ENCODE results near the gene HHLA2.
"Not testable (repeated sequence)": the region's sequence is repeated elsewhere in the genome, so short reads cannot be mapped to it uniquely, and the experiment has no call there.

Gene HHLA2, protein sequence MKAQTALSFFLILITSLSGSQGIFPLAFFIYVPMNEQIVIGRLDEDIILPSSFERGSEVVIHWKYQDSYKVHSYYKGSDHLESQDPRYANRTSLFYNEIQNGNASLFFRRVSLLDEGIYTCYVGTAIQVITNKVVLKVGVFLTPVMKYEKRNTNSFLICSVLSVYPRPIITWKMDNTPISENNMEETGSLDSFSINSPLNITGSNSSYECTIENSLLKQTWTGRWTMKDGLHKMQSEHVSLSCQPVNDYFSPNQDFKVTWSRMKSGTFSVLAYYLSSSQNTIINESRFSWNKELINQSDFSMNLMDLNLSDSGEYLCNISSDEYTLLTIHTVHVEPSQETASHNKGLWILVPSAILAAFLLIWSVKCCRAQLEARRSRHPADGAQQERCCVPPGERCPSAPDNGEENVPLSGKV

DNA sequence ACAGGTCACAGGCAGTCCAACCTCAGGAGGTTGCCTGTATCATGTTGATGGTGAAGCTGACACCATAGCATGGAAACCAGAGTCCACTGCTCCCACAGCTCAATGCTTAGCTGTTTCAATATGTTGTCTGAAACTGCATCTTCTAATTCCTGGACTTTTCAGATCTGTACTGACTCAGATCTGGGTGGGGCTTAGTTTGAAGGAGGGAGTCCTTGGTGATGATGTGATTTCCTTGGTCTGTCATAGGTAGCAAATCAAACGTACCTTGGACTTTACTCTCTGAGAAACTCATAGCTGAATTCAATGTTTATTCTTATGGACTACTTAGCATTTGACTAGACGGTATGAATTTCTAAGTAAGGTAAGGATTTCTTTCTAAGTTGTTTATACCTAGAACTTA is at the start of gene HHLA2:
Gene HHLA2 (plus strand): TSS at position 310 of the 400 bp plus-strand sequence. CDS start 55,266 bp downstream, outside the sequence.
- DNase-seq: no peak

DNA sequence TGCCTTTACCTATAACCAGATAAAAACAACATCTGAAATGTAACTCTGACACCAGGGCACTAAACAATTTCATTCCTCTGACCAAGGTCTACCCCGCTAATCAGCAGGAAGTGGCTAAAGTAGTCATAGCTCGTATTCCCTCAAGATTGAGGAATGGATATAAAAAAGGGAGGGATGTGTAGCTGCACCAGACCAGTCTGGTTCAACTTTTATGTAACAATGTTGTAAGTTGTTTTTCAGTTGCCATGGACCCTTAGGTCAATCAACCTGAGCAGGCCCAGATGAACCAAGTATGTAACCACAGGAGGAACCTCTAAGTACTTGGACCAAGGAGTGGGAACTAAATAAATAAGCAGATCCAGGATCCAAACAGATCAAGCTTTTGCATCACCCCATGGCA is 45.7 kb upstream of the HHLA2 start:
- DNase-seq: no peak

DNA sequence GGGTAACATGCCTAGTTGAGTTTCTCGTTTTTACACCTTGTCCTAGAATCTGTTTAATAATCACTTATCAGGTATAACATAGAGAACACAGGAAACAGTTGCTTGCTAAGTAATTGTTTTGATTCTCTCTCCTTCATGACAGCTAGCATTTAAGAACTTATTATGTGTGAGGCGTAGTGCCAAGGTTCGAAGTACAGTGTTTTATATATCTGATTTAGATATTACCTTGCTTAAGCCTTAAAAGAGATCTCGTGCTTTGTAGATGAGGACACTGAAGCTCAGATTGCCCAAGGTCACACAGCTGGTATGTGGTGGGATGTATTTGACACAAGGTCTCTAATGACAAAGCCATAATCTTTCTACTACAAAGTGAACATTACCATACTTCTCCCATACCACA is 45.1 kb upstream of the HHLA2 start:
- no peak for DNase-seq

DNA sequence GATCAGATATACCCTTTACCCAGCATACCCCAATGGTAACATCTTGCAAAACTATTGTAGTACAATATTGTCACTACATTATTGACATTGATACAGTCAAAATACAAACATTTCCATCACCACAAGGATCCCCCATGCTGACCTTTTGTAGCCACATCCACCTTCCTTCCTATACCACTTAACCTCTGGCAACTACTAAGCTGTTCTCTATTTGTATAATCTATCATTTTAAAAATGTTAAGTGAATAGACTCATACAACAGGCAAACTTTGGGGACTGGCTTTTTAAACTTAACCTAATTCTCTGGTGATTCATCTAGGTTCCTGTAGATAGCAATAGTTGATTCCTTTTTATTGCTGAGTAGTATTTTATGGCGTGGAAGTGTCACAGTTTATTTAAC is 44.5 kb upstream of the HHLA2 start:
- no peak for DNase-seq

DNA sequence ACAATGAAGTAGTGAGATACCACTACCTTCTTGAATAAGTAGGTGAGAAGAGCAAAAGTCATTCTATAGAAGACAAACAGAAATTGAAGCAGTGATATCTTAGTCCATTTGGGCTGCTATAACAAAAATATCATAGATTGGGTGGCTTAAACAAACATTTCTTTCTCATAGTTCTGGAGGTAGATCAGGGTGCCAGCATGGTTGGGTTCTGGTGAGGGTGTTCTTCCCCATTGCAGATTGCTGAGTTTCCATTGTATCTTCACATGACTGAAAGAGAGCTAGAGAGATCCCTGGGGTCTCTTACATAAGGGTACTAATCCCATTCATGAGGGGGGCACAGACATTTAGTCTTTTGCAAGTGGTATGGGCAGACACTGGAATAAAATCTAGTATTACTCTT is 41.2 kb upstream of the HHLA2 start:
- no peak for DNase-seq

DNA sequence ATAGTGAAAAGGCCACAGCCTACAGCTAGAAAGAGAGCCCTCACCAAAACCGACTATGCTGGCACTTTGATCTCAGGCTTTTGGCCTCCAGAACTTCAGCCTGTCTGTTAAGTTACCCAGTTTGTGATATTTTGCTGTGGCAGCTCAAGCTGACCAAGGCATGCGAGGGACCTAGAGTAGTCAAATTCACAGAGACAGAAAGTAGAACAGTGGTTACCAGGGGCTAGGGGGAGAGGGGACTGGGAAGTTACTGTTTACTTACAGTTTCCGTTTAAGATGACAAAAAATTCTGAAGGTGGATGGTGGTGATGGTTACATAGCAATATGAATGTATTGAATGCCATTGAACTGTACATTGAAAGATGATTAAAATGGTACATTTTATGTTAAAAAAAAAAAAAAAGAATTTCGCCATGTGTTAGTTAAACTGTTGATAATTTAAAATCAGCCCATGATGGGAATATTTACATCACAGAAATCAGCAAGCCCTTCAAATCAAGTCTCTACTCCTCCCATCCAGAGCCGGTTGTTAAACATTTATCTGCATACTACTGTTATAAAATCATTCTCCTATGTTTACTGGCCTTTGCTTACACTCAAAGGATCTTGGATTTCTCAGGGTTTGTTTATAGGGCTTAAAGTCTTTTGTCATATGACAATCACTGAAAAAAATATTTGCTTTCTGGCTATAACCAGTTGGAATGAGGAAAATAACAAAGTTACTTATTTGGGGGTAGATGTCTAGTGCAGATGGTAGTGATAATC is 31.6 kb upstream of the HHLA2 start:
- not testable (repeated sequence) for DNase-seq

DNA sequence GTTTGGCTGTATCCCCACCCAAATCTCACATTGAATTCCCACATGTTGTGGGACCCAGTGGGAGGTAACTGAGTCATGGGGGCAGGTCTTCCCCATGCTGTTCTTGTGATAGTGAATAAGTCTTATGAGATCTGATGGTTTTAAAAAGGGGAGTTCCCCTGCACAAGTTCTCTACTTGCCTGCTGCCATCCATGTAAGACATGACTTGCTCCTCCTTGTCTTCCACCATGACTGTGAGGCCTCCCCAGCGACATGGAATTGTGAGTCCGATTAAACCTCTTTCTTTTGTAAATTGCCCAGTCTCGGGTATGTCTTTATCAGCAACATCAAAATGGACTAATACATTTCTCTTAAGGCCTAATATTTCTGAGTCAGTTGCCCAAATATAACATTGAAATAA is 28.1 kb upstream of the HHLA2 start:
- not testable (repeated sequence) for DNase-seq

DNA sequence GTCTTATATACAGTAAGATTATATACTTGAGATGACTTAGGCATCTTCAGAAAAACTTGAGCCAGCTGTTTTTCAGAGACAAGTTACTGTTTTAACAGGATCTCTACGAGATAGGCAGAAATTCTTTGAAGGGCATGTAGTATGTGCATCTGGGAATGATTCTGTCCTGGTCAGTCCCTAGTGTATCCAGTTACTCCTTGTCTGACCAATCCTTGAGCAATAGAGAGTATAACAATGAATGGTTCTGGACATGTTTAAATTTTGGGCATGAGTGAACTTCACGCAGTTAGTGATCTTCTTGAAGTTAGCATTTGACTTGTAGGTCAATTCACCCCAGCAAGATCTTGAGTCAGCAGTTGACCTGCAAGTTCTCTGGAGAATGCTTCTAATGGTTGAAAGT is 24.7 kb upstream of the HHLA2 start:
- no peak for DNase-seq

DNA sequence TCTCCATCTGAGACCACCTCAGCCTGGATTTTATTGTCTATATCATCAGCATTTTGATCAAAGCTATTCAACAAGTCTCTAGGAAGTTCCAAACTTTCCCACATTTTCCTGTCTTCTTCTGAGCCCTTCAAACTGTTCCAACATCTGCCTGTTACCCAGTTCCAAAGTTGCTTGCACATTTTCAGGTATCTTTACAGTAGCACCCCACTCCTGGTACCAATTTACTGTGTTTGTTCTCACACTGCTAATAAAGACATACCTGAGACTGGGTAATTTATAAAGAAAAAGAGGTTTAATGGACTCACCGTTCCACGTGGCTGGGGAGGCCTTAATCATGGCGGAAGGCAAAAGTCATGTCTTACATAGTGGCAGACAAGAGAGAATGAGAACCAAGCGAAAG is 17.3 kb upstream of the HHLA2 start:
- DNase-seq: not testable (repeated sequence)

DNA sequence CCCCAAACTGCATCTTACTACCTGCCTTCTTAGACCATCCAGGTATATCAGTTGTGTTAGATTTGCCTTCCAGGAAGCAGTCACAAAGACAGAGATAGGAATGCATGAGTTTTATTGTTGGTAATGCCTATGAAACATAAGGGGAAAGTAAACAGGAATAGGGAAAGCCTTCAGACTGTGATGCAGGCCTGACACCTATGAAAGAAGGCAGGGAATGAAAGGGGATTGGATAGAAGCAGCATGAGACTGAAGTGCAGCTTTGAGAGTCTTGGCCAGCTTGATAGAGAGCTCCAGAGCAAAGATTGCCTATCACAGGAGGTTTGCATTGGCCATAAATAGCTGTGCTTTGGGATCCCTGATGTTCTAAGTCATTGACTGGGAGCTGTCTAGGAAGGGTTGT is 15.9 kb upstream of the HHLA2 start:
- no peak for DNase-seq

DNA sequence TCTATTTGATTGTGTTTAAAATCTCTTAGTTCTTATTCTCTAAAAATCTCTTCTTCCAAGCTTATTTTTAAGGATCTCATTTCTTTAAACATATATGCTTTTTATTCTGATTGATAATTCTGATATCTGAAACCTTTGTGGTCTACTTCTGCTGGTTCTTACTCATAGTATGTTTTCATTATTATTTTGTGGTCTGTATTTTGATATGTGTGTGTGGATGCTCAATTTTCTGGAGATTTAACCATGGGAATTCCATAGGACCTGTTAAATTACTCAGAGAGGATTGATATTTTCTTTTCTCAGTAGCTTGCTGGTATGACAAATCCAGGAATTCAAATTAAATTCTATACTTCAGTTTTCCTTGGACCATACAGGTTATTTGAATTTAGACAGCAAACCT is 14.7 kb upstream of the HHLA2 start:
- no peak for DNase-seq

DNA sequence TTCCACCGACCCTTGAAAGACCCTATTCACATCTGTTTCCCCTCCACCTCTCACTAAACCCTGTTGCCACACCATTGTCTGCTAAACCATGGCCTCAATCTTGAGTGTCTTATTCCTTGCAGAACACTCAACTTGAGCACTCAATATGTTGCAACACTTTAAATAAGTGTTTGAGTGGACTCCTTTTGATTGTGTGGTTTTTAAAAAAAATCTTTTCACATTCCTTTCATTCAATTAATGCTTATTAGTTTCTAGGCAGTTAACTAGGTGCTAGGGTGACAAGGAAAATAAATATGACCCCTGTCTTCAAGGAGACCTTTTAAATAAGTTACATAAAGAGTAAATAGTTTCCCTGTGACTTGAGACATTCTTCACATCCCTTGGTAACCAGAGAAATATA is 13.3 kb upstream of the HHLA2 start:
- no peak for DNase-seq

DNA sequence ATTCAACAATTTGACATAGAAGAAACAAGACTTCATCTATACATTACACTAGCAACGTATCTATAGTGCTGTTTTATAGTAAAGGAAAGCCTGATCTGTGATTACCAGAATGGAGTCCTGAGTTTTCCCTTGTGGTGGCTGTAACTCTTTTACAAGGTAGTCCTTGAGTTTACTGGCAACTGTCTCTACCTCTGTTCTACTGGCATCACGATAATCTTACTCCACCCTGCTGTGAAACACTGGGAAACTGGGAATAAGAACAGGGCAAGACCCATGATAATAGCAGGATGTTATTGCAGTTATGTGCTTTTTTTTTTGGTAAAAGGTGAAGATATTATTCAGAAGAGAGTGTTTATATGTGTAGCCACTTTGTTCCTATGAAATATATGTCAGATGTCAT is 12.4 kb upstream of the HHLA2 start:
- DNase-seq: no peak

DNA sequence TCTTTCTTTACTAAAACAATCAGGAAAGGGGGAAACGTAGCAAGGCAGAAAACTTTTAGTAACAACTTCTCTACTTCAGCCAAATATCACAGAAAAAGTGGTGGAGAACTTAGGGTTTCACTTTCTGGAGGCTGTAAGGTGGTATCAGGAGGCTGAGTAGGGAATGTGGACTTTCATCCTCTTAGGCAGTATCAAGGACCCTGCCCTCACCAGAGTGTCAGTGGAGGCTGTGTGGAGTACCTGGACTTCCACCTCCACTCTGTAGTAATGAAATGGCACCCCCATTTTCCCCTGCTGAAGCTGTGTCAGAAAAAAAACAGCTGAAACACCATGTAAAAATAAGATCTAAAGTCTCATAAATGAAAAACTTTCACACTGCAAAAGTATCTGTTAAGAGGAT is 11.2 kb upstream of the HHLA2 start:
- DNase-seq: no peak

DNA sequence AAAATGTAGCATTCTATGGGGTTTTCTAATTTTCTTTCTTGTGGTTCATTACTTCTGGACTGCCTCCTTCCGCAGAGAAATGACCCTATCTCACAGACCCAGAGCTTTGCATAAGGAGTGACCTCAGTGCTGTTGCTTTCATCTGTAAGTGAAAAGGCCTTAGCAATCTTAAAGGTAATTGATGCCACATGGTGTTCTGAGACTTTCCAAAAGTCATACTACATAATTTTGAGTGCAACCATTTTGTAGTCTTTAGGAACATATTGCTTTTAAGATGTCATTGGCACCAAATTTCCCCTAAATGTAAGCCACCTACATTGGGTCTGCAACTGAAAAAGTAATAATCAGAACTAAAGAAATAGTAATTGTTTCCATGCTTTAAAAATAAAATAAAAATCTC is 9.2 kb upstream of the HHLA2 start:
- no peak for DNase-seq

DNA sequence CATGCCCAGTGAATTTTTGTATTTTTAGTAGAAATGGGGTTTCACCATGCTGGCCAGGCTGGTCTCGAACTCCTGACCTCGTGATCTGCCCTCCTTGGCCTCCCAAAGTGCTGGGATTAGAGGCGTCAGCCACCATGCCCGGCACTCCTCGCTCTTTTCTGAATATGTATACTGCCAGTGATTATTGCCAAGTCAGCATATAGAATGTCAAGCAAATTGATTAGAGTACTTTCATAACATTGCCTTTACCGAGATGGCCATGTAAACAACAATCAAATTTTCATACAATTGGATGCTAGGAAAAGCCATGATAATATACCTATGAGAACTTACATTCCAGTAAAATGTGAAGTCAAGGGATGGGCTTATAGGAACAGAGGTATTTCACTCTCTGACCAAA is 8.2 kb upstream of the HHLA2 start:
- DNase-seq: not testable (repeated sequence)

DNA sequence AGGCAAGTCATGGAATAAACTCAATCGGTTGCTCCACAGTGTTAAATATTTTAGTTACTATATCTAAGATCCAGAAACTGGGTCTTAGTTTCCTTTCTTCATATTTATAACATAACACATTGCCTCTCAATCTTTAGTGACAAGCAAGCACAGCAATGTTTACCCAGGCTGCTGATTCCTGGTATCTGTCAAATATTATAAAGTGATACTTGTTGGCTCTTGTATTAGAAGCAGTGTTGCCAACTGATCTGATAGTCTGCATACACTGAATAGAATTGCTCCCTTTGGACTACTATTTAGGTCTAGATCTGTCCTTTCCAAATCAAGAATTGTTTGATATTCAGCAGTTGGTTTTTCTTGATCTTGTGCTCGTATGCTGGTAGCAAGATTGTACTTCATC is 7.2 kb upstream of the HHLA2 start:
- DNase-seq: no peak

DNA sequence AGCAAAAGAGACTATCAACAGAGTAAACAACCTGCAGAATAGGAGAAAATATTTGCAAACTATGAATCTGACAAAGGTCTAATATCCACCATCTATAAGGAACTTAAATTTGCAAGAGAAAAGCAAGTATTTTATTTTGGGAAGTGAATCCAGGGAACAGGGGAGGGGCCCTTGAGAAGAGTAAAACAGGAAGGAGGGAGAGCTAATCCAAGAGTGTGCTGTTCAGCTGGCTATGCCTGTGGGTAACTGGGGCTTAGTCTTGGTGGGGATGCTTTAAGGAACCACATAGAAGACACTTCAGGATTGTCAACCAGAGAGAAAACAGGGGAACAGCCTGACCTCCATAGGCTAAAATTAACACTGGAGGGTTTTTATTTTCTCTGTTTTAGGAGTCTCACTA is 3.9 kb upstream of the HHLA2 start:
- DNase-seq: no peak

DNA sequence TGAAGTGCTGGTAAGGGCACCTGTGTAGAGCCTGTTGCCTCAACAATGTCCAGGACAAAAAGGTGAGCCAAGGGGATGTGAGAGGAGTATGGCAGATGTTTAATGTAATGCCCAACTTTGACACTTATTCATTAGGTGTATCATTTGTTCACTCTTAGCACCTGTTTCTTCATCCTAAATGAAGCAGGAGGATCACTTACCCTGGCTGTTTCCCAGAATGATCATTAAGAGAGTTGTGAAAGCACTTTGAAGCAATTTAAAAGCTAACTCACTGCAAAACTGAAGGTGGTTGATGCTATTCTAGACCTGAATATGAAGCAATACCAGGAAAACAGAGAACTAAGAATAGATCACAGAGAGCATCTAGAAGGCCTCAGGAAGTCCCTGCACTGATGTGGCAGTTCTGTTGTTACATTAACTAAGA is 3.4 kb upstream of the HHLA2 start:
- DNase-seq: no peak

DNA sequence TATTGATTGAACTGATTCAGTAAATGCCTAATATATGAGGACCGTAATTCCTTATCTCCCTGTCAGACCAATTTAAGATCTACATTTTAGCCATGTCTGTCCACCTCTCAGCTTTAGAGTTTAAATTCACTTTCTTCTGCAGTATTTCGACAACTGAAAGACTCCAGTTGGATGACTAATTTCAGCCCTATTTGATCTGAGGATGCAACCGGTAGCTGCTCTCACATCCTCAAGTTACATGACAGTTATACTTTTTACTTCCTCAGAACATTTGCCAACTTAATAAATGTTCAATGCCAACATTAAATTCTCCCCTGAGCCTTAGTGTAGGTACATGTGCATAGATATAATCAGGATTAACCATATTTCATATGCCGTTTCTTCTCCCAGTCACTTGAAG is 2.5 kb upstream of the HHLA2 start:
- DNase-seq: no peak

DNA sequence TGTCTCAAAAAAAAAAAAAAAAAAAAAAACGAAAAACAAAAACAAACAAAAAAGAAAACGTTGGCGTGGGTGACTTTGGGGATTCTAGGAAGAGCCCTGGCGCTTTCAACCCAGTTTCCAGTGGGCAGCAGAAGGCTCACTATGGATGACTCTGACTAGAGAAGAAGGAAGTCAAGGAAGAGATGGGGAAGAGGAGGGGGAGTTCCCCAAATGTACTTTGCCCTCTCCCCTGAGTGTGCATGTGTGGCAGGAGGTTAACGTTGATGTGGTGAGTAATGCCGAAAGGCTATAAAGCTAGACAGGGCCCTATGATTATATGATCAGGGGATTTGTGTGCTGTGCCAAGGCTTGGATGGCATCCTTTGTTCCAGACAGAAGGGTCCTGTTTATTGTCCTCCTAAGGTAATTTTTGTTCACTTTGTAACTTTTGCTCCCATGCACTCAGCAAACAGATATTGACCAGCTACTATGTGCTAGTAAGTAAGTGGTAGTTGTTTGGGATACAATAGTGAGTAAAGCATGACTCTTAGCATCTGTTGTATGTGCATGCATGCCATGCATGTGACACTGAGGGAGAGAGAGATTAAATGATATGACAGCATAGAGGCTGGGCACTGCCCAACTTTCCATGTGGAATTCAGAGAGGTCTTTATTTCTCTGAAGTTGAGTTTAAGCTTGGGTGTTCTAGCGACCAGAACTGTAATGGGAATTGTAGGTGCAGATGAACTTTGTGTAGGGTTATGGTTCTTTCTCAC is 750 bp upstream of the HHLA2 start:
- no peak for DNase-seq

DNA sequence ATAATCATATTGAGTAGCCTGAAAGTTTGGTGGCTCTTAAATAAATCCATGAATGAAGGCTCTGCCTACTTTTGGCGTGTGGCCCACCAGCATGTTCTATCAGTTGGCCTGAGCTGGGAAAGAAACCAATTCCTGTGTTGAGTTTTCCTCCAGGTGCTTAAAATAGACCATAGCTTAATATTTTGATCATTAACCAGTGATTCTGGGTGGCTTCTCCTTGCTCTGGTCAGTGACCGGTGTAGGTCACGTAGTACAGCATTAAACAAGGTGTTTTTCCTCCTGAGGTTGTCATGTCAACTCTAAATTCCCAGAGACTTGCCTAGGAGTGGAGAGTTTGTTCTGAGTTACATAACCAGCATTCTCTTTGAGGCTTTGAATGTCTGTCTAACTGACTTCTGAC is 1.3 kb downstream of the HHLA2 start:
- DNase-seq: no peak

DNA sequence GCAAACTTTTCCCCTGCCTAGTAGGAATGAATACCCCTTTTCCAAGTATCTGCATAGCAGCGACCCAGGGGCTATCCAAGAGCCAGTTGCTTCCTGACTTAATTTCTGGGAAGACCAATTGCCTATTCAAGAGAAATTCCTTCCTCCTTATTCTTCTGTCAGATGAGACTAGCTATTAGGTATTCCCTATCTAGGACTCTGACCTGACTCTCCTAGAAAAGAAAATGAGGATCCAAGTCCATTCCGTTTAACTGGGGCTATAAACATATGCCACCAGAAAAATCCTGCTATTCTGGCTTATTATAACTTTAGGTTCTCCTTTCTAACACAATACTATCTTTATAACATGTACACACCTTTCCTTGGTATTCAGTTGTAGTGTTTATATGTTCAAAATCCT is 1.7 kb downstream of the HHLA2 start:
- DNase-seq: no peak
